ENCODE measurements around the gene NACC1. TPM values are rescaled to one million over a fixed set of nuclear protein-coding genes. Genes with fewer than 3 reads are reported as not detected.

Gene NACC1
- total RNA-seq, 4 donors from 2014 or later = 31.6 to 54.2 (median 36.5) TPM

GRCh38 chr19:13120031-13120430 lies 2.0 kb downstream of the NACC1 start:
- Histone ChIP-seq H3K27me3 (no peaks in the 10 kb centered on the region), H3K4me3 (no peak overlapping the region), H3K27ac (no peak overlapping the region), H3K36me3 (no peaks in the 10 kb centered on the region), H3K9me3 (no peaks in the 10 kb centered on the region), H3K4me1 (peaks cover 11 to 39% (median 34%) of the 10 kb centered on the region in 4 donors)
- TF ChIP-seq POLR2A (IDR thresholded peaks at IDR 0.05) (no peak), EP300 (IDR thresholded peaks at IDR 0.05; ENCODE audit: low read depth) (no peak), CTCF (IDR thresholded peaks at IDR 0.05) (no peak), POLR2AphosphoS5 (IDR thresholded peaks at IDR 0.05) (no peak)
- intact Hi-C loops (cut with DNase I; ENCODE audit: low total_unique reads) (no loop called here), in situ Hi-C loops (cut with MboI; ENCODE audit: low pct_ligation_motif_present in 1 of 4, low pct_unique_long_range_greater_than_20kb in 1 of 4, low sequenced_read_pairs in 3 of 4) (loop anchor here in 1 of 4 donors (25.0 kb wide), 1 partner anchor 142 kb away; no protein-coding TSS in a partner anchor)
- WGBS, 2 donors (ENCODE audit: low coverage in 1 of 2) = 79 to 80% methylated on average over 6 to 9 of the region's 9 CpGs
- no peak for DNase-seq

- WGBS, 2 donors (ENCODE audit: low coverage in 1 of 2) = 72 to 100% methylated on average over 4 to 10 of the region's 10 CpGs
Measured at GRCh38 chr19:13120817-13121216, 2.8 kb downstream of the NACC1 start.

GRCh38 chr19:13121551-13122274 lies 3.6 kb downstream of the NACC1 start:
- H3K9me3 ChIP-seq = no peaks in the 10 kb centered on the region
- intact Hi-C loops (cut with DNase I; ENCODE audit: low total_unique reads) (no loop called here), in situ Hi-C loops (cut with MboI; ENCODE audit: low pct_ligation_motif_present in 1 of 4, low pct_unique_long_range_greater_than_20kb in 1 of 4, low sequenced_read_pairs in 3 of 4) (loop anchor here in 1 of 4 donors (25.0 kb wide), 1 partner anchor 141 kb away; no protein-coding TSS in a partner anchor)
- no peak overlapping the region for H3K27ac ChIP-seq
- no peaks in the 10 kb centered on the region for H3K36me3 ChIP-seq
- TF ChIP-seq CTCF (IDR thresholded peaks at IDR 0.05) = no peak
- TF ChIP-seq POLR2A (IDR thresholded peaks at IDR 0.05) = no peak
- no peak for TF ChIP-seq EP300 (IDR thresholded peaks at IDR 0.05; ENCODE audit: low read depth)
- no peak for TF ChIP-seq POLR2AphosphoS5 (IDR thresholded peaks at IDR 0.05)
- no peak for DNase-seq
- no peaks in the 10 kb centered on the region for H3K27me3 ChIP-seq
- WGBS, 2 donors (ENCODE audit: low coverage in 1 of 2) = 81% methylated on average over 18 of the region's 18 CpGs; no CpG with 5 or more reads in 1 of the 2 donors
- peaks cover 6 to 28% (median 24%) of the 10 kb centered on the region in 4 donors for H3K4me1 ChIP-seq
- H3K4me3 ChIP-seq = no peak overlapping the region

More at GRCh38 chr19:13120817-13121216, 2.8 kb downstream of the NACC1 start:
- Histone ChIP-seq H3K36me3 (no peaks in the 10 kb centered on the region), H3K4me1 (peaks cover 7 to 33% (median 28%) of the 10 kb centered on the region in 4 donors), H3K9me3 (no peaks in the 10 kb centered on the region), H3K4me3 (no peak overlapping the region), H3K27ac (no peak overlapping the region), H3K27me3 (no peaks in the 10 kb centered on the region)
- DNase-seq = no peak
- intact Hi-C loops (cut with DNase I; ENCODE audit: low total_unique reads) = no loop called here
- in situ Hi-C loops (cut with MboI; ENCODE audit: low pct_ligation_motif_present in 1 of 4, low pct_unique_long_range_greater_than_20kb in 1 of 4, low sequenced_read_pairs in 3 of 4) = loop anchor here in 1 of 4 donors (25.0 kb wide), 1 partner anchor 141 kb away; no protein-coding TSS in a partner anchor
- TF ChIP-seq CTCF (IDR thresholded peaks at IDR 0.05) = no peak
- no peak for TF ChIP-seq EP300 (IDR thresholded peaks at IDR 0.05; ENCODE audit: low read depth)
- no peak for TF ChIP-seq POLR2AphosphoS5 (IDR thresholded peaks at IDR 0.05)
- no peak for TF ChIP-seq POLR2A (IDR thresholded peaks at IDR 0.05)

GRCh38 chr19:13122275-13122878 lies 4.3 kb downstream of the NACC1 start:
- WGBS, 2 donors (ENCODE audit: low coverage in 1 of 2) = 73 to 79% methylated on average over 7 to 13 of the region's 13 CpGs
- H3K27me3 ChIP-seq = no peaks in the 10 kb centered on the region
- TF ChIP-seq POLR2AphosphoS5 (IDR thresholded peaks at IDR 0.05) (no peak), EP300 (IDR thresholded peaks at IDR 0.05; ENCODE audit: low read depth) (no peak), POLR2A (IDR thresholded peaks at IDR 0.05) (no peak), CTCF (IDR thresholded peaks at IDR 0.05) (no peak)
- intact Hi-C loops (cut with DNase I; ENCODE audit: low total_unique reads) = no loop called here
- in situ Hi-C loops (cut with MboI; ENCODE audit: low pct_ligation_motif_present in 1 of 4, low pct_unique_long_range_greater_than_20kb in 1 of 4, low sequenced_read_pairs in 3 of 4) = loop anchor here in 1 of 4 donors (25.0 kb wide), 1 partner anchor 140 kb away; no protein-coding TSS in a partner anchor
- H3K4me3 ChIP-seq = no peak overlapping the region
- no peak overlapping the region for H3K27ac ChIP-seq
- H3K36me3 ChIP-seq = no peaks in the 10 kb centered on the region
- no peaks in the 10 kb centered on the region for H3K9me3 ChIP-seq
- H3K4me1 ChIP-seq = peaks cover 6 to 24% (median 19%) of the 10 kb centered on the region in 4 donors
- no peak for DNase-seq

Measured in transverse colon (tissue), 4 donors.